DOHH2 (cell line): ENCODE measurements around the gene MLIP.

ENCODE experiments used
- H3F3A ChIP-seq: fragments of 200-600 bp; sonication (generic), shearing (Covaris generic); 2 replicates; pipeline ENCODE4 v1.6.0; 2016; ENCODE audit warnings: antibody characterized with exemption, mild to moderate bottlenecking; ENCODE audit not compliant: control insufficient read depth, insufficient read depth
- H3K27ac ChIP-seq: fragments of 200-600 bp; sonication (generic); 2 replicates; pipeline ENCODE4 v1.5.1; 2014; ENCODE audit warnings: low read depth, mild to moderate bottlenecking, low read length, moderate library complexity
- H3K27me3 ChIP-seq: fragments of 200-600 bp; sonication (generic); 2 replicates; pipeline ENCODE4 v1.6.1; 2014; ENCODE audit warnings: mild to moderate bottlenecking, low read length, mixed read lengths; ENCODE audit not compliant: control insufficient read depth
- H3K36me3 ChIP-seq: fragments of 200-600 bp; sonication (generic); 2 replicates; pipeline ENCODE4 v1.6.1; 2014; ENCODE audit warnings: mild to moderate bottlenecking, low read length, moderate library complexity, mixed read lengths; ENCODE audit not compliant: control insufficient read depth
- H3K4me1 ChIP-seq: fragments of 200-600 bp; sonication (generic); 2 replicates; pipeline ENCODE4 v1.6.1; 2014; ENCODE audit warnings: mild to moderate bottlenecking, low read length, mixed read lengths; ENCODE audit not compliant: control insufficient read depth
- H3K4me2 ChIP-seq: fragments of 200-600 bp; sonication (generic); 2 replicates; pipeline ENCODE4 v1.6.0; 2014; ENCODE audit warnings: mild to moderate bottlenecking, low read length, moderate library complexity
- H3K4me3 ChIP-seq: fragments of 200-600 bp; sonication (generic); 2 replicates; pipeline ENCODE4 v1.5.1; 2014; ENCODE audit warnings: mild to moderate bottlenecking, low read length, mixed read lengths
- H3K79me2 ChIP-seq: fragments of 200-600 bp; sonication (generic); 2 replicates; pipeline ENCODE4 v1.6.1; 2014; ENCODE audit warnings: mild to moderate bottlenecking, low read length, mixed read lengths; ENCODE audit not compliant: control insufficient read depth
- H3K9me2 ChIP-seq: fragments of 200-600 bp; sonication (generic); replicated peaks from 2 replicates; pipeline ENCODE4 v1.6.1; 2014; ENCODE audit warnings: mild to moderate bottlenecking, low read length, mixed read lengths; ENCODE audit not compliant: control insufficient read depth
- H3K9me3 ChIP-seq: fragments of 200-600 bp; sonication (generic); 2 replicates; pipeline ENCODE4 v1.6.1; 2014; ENCODE audit warnings: antibody characterized with exemption, low read length, mixed read lengths; ENCODE audit not compliant: control insufficient read depth, insufficient read depth
- H4K20me1 ChIP-seq: fragments of 200-600 bp; sonication (generic); 2 replicates; pipeline ENCODE4 v1.6.0; 2014; ENCODE audit warnings: low read depth, mild to moderate bottlenecking, antibody characterized with exemption, low read length, moderate library complexity; ENCODE audit not compliant: control insufficient read depth, insufficient read depth
- EZH2phosphoT487 ChIP-seq: fragments of 200-600 bp; sonication (generic); IDR thresholded peaks from 2 replicates; pipeline ENCODE4 v1.6.1; 2017; ENCODE audit warnings: borderline replicate concordance, mild to moderate bottlenecking, antibody characterized with exemption, low read length, moderate library complexity, mixed read lengths
- TF ChIP-seq, protein P1 (sequence below): fragments of 200-600 bp; sonication (generic); IDR thresholded peaks from one replicate; pipeline ENCODE4 v1.5.1; 2014; ENCODE audit warnings: antibody characterized with exemption, mild to moderate bottlenecking, low read depth, low read length; ENCODE audit not compliant: poor library complexity, severe bottlenecking

The MLIP gene

GRCh38 chr6:54185885-54186284 is 74.6 kb downstream of the MLIP start:
- Histone ChIP-seq H3K9me2 (no peaks in the 10 kb centered on the region), H3K27me3 (no peaks in the 10 kb centered on the region), H3F3A (no peaks in the 10 kb centered on the region), H3K9me3 (no peaks in the 10 kb centered on the region), H3K27ac (no peak overlapping the region), H3K36me3 (no peaks in the 10 kb centered on the region), H3K4me1 (no peaks in the 10 kb centered on the region), H3K79me2 (no peaks in the 10 kb centered on the region), H3K4me3 (no peak overlapping the region), H3K4me2 (no peak overlapping the region), H4K20me1 (no peaks in the 10 kb centered on the region)
- TF ChIP-seq, protein P1, sequence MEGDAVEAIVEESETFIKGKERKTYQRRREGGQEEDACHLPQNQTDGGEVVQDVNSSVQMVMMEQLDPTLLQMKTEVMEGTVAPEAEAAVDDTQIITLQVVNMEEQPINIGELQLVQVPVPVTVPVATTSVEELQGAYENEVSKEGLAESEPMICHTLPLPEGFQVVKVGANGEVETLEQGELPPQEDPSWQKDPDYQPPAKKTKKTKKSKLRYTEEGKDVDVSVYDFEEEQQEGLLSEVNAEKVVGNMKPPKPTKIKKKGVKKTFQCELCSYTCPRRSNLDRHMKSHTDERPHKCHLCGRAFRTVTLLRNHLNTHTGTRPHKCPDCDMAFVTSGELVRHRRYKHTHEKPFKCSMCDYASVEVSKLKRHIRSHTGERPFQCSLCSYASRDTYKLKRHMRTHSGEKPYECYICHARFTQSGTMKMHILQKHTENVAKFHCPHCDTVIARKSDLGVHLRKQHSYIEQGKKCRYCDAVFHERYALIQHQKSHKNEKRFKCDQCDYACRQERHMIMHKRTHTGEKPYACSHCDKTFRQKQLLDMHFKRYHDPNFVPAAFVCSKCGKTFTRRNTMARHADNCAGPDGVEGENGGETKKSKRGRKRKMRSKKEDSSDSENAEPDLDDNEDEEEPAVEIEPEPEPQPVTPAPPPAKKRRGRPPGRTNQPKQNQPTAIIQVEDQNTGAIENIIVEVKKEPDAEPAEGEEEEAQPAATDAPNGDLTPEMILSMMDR = no peak

- Histone ChIP-seq H3K27ac (no peak overlapping the region), H3K27me3 (no peaks in the 10 kb centered on the region), H3F3A (no peaks in the 10 kb centered on the region), H3K4me1 (no peaks in the 10 kb centered on the region), H3K9me3 (no peaks in the 10 kb centered on the region), H3K4me2 (no peak overlapping the region), H3K36me3 (no peaks in the 10 kb centered on the region), H4K20me1 (no peaks in the 10 kb centered on the region), H3K79me2 (no peaks in the 10 kb centered on the region), H3K9me2 (no peaks in the 10 kb centered on the region), H3K4me3 (no peak overlapping the region)
- TF ChIP-seq, protein P1 = no peak
- TF ChIP-seq EZH2phosphoT487 = no peak
Measured at GRCh38 chr6:54188846-54189245, 77.6 kb downstream of the MLIP start.

DNA sequence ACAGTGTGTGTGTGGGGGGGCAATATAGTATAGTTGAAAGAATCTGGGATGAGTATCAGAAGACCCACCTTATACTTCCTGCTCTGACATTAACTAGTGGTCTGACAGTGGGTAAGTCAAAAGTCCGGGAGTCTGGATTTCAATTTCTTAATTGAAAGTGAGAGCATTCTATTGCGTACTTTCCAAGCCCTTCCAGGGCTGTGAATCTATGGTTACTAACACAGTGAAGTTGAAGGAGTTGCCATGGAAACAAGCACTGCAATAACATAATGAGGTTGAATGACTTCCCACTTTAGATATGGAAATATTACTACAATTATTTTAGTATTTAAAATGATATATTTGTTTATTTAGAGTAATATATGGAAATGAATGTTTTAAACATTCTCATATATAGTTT is 80.2 kb downstream of the MLIP start:
- Histone ChIP-seq H3K36me3 (no peaks in the 10 kb centered on the region), H3K9me2 (no peaks in the 10 kb centered on the region), H3K4me2 (no peak overlapping the region), H3K27ac (no peak overlapping the region), H4K20me1 (no peaks in the 10 kb centered on the region), H3K4me3 (no peak overlapping the region), H3K9me3 (no peaks in the 10 kb centered on the region), H3K27me3 (no peaks in the 10 kb centered on the region), H3K4me1 (no peaks in the 10 kb centered on the region), H3K79me2 (no peaks in the 10 kb centered on the region), H3F3A (no peaks in the 10 kb centered on the region)
- no peak for TF ChIP-seq EZH2phosphoT487
- TF ChIP-seq, protein P1 = no peak

- Histone ChIP-seq H3K9me2 (no peaks in the 10 kb centered on the region), H3K9me3 (no peaks in the 10 kb centered on the region), H3K4me2 (no peak overlapping the region), H3K79me2 (no peaks in the 10 kb centered on the region), H3K27ac (no peak overlapping the region), H3F3A (no peaks in the 10 kb centered on the region), H3K27me3 (no peaks in the 10 kb centered on the region), H4K20me1 (no peaks in the 10 kb centered on the region), H3K36me3 (no peaks in the 10 kb centered on the region), H3K4me3 (no peak overlapping the region), H3K4me1 (no peaks in the 10 kb centered on the region)
- TF ChIP-seq EZH2phosphoT487 = no peak
Measured at GRCh38 chr6:54192993-54193392, 81.8 kb downstream of the MLIP start.
